Measurements from ENCODE around the gene TREM2. TPM values are rescaled to one million over a fixed set of nuclear protein-coding genes. Genes with fewer than 3 reads are reported as not detected.

Gene TREM2
- total RNA-seq (not detected), polyA plus RNA-seq (not detected)

- Mint-ChIP-seq H3K27ac (no peak within 1 kb of the TSS), H3K4me3 (no peak within 1 kb of the TSS), H3K9me3 (peaks cover 0 to 1% (median 0%) of the 10 kb centered on the region in 7 donors), H3K36me3 (no peaks in the 10 kb centered on the region), H3K4me1 (peaks cover 0 to 2% (median 0%) of the 10 kb centered on the region in 4 donors), H3K27me3 (no peaks in the 10 kb centered on the region)
- ATAC-seq (ENCODE audit: low read depth in 2 of 2) (no peak), DNase-seq (no peak)
- H3K4me3 ChIP-seq (ENCODE audit: low read depth, low read length): no peak within 1 kb of the TSS
- no peaks in the 10 kb centered on the region for H3K9me3 ChIP-seq (ENCODE audit: control insufficient read depth in 2 of 2, low read length in 2 of 2)
- no peaks in the 10 kb centered on the region for H3K36me3 ChIP-seq (ENCODE audit: control insufficient read depth, insufficient read depth, low read length)
- no peaks in the 10 kb centered on the region for H3K27me3 ChIP-seq (ENCODE audit: control insufficient read depth, insufficient read depth, low read length)
- no peak within 1 kb of the TSS for H3K27ac ChIP-seq (ENCODE audit: insufficient read depth, low read length, poor library complexity, severe bottlenecking)
- no peaks in the 10 kb centered on the region for H3K4me1 ChIP-seq (ENCODE audit: control insufficient read depth, insufficient read depth, low read length, poor library complexity, severe bottlenecking)
Measured at GRCh38 chr6:41162687-41163418, at the start of gene TREM2. Gene TREM2 (minus strand): TSS chr6:41163116. CDS start chr6:41163082, 34 bp downstream.

- peak overlapping the region in 1 of 3 donors; percentile 73 for H3K27ac Mint-ChIP-seq
- peaks cover 4% of the 10 kb centered on the region for H3K36me3 Mint-ChIP-seq
Measured at GRCh38 chr6:41209547-41210320, 46.8 kb upstream of the TREM2 start.

GRCh38 chr6:41208439-41209106 lies 45.7 kb upstream of the TREM2 start:
- peaks cover 16% of the 10 kb centered on the region for H3K27me3 Mint-ChIP-seq
- H3K4me3 Mint-ChIP-seq: no peak overlapping the region
- Histone ChIP-seq H3K9me3 (ENCODE audit: control insufficient read depth in 2 of 2, low read length in 2 of 2) (no peaks in the 10 kb centered on the region), H3K27me3 (ENCODE audit: control insufficient read depth, insufficient read depth, low read length) (peaks cover 8% of the 10 kb centered on the region), H3K4me1 (ENCODE audit: control insufficient read depth, insufficient read depth, low read length, poor library complexity, severe bottlenecking) (no peaks in the 10 kb centered on the region), H3K27ac (ENCODE audit: insufficient read depth, low read length, poor library complexity, severe bottlenecking) (no peak overlapping the region), H3K4me3 (ENCODE audit: low read depth, low read length) (no peak overlapping the region), H3K36me3 (ENCODE audit: control insufficient read depth, insufficient read depth, low read length) (no peaks in the 10 kb centered on the region)
- peak overlapping the region in 2 of 3 donors; percentile 46 to 47 for H3K27ac Mint-ChIP-seq
- ATAC-seq (ENCODE audit: low read depth in 2 of 2): no peak
- no peak for DNase-seq
- H3K9me3 Mint-ChIP-seq: peaks cover 0 to 3% (median 0%) of the 10 kb centered on the region in 7 donors
- peaks cover 4% of the 10 kb centered on the region for H3K36me3 Mint-ChIP-seq
- peaks cover 0 to 21% (median 13%) of the 10 kb centered on the region in 4 donors for H3K4me1 Mint-ChIP-seq

More at GRCh38 chr6:41209547-41210320, 46.8 kb upstream of the TREM2 start:
- no peaks in the 10 kb centered on the region for H3K4me1 ChIP-seq (ENCODE audit: control insufficient read depth, insufficient read depth, low read length, poor library complexity, severe bottlenecking)
- no peak for DNase-seq
- H3K27me3 Mint-ChIP-seq: peaks cover 24% of the 10 kb centered on the region
- H3K9me3 ChIP-seq (ENCODE audit: control insufficient read depth in 2 of 2, low read length in 2 of 2): peaks cover 4 to 7% of the 10 kb centered on the region in 2 experiments
- ATAC-seq (ENCODE audit: low read depth in 2 of 2): no peak
- H3K4me3 Mint-ChIP-seq: no peak overlapping the region
- H3K27ac ChIP-seq (ENCODE audit: insufficient read depth, low read length, poor library complexity, severe bottlenecking): no peak overlapping the region
- H3K4me1 Mint-ChIP-seq: peaks cover 0 to 14% (median 10%) of the 10 kb centered on the region in 4 donors
- peaks cover 11% of the 10 kb centered on the region for H3K27me3 ChIP-seq (ENCODE audit: control insufficient read depth, insufficient read depth, low read length)
- no peaks in the 10 kb centered on the region for H3K36me3 ChIP-seq (ENCODE audit: control insufficient read depth, insufficient read depth, low read length)
- no peak overlapping the region for H3K4me3 ChIP-seq (ENCODE audit: low read depth, low read length)
- peaks cover 0 to 10% (median 4%) of the 10 kb centered on the region in 7 donors for H3K9me3 Mint-ChIP-seq

- peaks cover 5 to 54% (median 49%) of the 10 kb centered on the region in 4 donors for H3K4me1 Mint-ChIP-seq
- peaks cover 0 to 1% (median 0%) of the 10 kb centered on the region in 7 donors for H3K9me3 Mint-ChIP-seq
- no peak for DNase-seq
- H3K27ac Mint-ChIP-seq: peak overlapping the region; percentile 21 to 99 (median 47)
- no peaks in the 10 kb centered on the region for H3K27me3 ChIP-seq (ENCODE audit: control insufficient read depth, insufficient read depth, low read length)
- H3K36me3 ChIP-seq (ENCODE audit: control insufficient read depth, insufficient read depth, low read length): no peaks in the 10 kb centered on the region
- H3K27ac ChIP-seq (ENCODE audit: insufficient read depth, low read length, poor library complexity, severe bottlenecking): no peak overlapping the region
- no peaks in the 10 kb centered on the region for H3K27me3 Mint-ChIP-seq
- no peaks in the 10 kb centered on the region for H3K9me3 ChIP-seq (ENCODE audit: control insufficient read depth in 2 of 2, low read length in 2 of 2)
- no peak overlapping the region for H3K4me3 Mint-ChIP-seq
- ATAC-seq (ENCODE audit: low read depth in 2 of 2): no peak
- peaks cover 4% of the 10 kb centered on the region for H3K36me3 Mint-ChIP-seq
- H3K4me3 ChIP-seq (ENCODE audit: low read depth, low read length): no peak overlapping the region
- H3K4me1 ChIP-seq (ENCODE audit: control insufficient read depth, insufficient read depth, low read length, poor library complexity, severe bottlenecking): peaks cover 41% of the 10 kb centered on the region
Measured at GRCh38 chr6:41204156-41204555, 41.2 kb upstream of the TREM2 start.

- no peaks in the 10 kb centered on the region for H3K36me3 ChIP-seq (ENCODE audit: control insufficient read depth, insufficient read depth, low read length)
- H3K27ac ChIP-seq (ENCODE audit: insufficient read depth, low read length, poor library complexity, severe bottlenecking): peak overlapping the region; percentile 91
- H3K27me3 ChIP-seq (ENCODE audit: control insufficient read depth, insufficient read depth, low read length): no peaks in the 10 kb centered on the region
- Mint-ChIP-seq H3K27ac (peak overlapping the region; percentile 98 to 99 (median 98)), H3K4me1 (peaks cover 5 to 75% (median 56%) of the 10 kb centered on the region in 4 donors), H3K36me3 (peaks cover 1% of the 10 kb centered on the region), H3K27me3 (peaks cover 3% of the 10 kb centered on the region), H3K4me3 (peak overlapping the region; percentile 67 to 86 (median 84)), H3K9me3 (no peaks in the 10 kb centered on the region)
- ATAC-seq (ENCODE audit: low read depth in 2 of 2) (no peak), DNase-seq (no peak)
- H3K9me3 ChIP-seq (ENCODE audit: control insufficient read depth in 2 of 2, low read length in 2 of 2): no peaks in the 10 kb centered on the region
- peaks cover 49% of the 10 kb centered on the region for H3K4me1 ChIP-seq (ENCODE audit: control insufficient read depth, insufficient read depth, low read length, poor library complexity, severe bottlenecking)
- H3K4me3 ChIP-seq (ENCODE audit: low read depth, low read length): peak overlapping the region; percentile 63
Measured at GRCh38 chr6:41201764-41202173, 38.9 kb upstream of the TREM2 start.

- Mint-ChIP-seq H3K27me3 (peaks cover 5% of the 10 kb centered on the region), H3K4me3 (peak within 1 kb of the TSS; percentile 67 to 86 (median 84)), H3K4me1 (peaks cover 5 to 81% (median 59%) of the 10 kb centered on the region in 4 donors), H3K27ac (peak within 1 kb of the TSS; percentile 98 to 99 (median 98)), H3K9me3 (no peaks in the 10 kb centered on the region), H3K36me3 (peaks cover 7% of the 10 kb centered on the region)
- peak in 1 of 3 donors; percentile 82 for DNase-seq
- Histone ChIP-seq H3K27me3 (ENCODE audit: control insufficient read depth, insufficient read depth, low read length) (no peaks in the 10 kb centered on the region), H3K4me3 (ENCODE audit: low read depth, low read length) (peak within 1 kb of the TSS; percentile 64), H3K27ac (ENCODE audit: insufficient read depth, low read length, poor library complexity, severe bottlenecking) (peak within 1 kb of the TSS; percentile 91), H3K9me3 (ENCODE audit: control insufficient read depth in 2 of 2, low read length in 2 of 2) (no peaks in the 10 kb centered on the region), H3K4me1 (ENCODE audit: control insufficient read depth, insufficient read depth, low read length, poor library complexity, severe bottlenecking) (peaks cover 49% of the 10 kb centered on the region), H3K36me3 (ENCODE audit: control insufficient read depth, insufficient read depth, low read length) (no peaks in the 10 kb centered on the region)
- ATAC-seq (ENCODE audit: low read depth in 2 of 2): peak; percentile 10 to 13
Measured at GRCh38 chr6:41200901-41201763, 38.2 kb upstream of the TREM2 start, which contains the start of gene TREML2. Gene TREML2 (minus strand): TSS chr6:41201149. CDS start chr6:41201008, 141 bp downstream.
